HepG2 (cell line): ENCODE results near the gene HEYL. TPM values are rescaled to one million over a fixed set of nuclear protein-coding genes. Genes with fewer than 3 reads are reported as not detected.

Source experiments
- ATAC-seq: fragments of 200-7000 bp; cut with Tn5 transposase; 3 replicates; pipeline ENCODE4 v1.9.1; 2020; ENCODE audit warnings: mild to moderate bottlenecking, moderate library complexity
- BruUV-seq: library from RNA; stranded (reverse); fragments of 400-500 nt; replicated peaks from 2 replicates; lab custom pipeline; 2021; lab: Mats Ljungman, UMichigan
- CTCF ChIA-PET: fragments of 300-600 bp; formaldehyde crosslinking; extraction: SDS; loops from one replicate; lab custom pipeline; 2021; ENCODE audit warnings: low total read pairs, inconsistent platforms, low intra/inter-chr PET ratio; lab: Yijun Ruan, JAX
- POLR2A ChIA-PET: fragments of 350-600 bp; sonication (Branson Sonifier 250); formaldehyde crosslinking; loops from one replicate; lab custom pipeline; 2020; ENCODE audit warnings: antibody characterized with exemption, inconsistent platforms; lab: Yijun Ruan, JAX
- DNase-seq: peaks from one replicate; pipeline ENCODE4 v3.0.0-alpha.2; 2015; ENCODE audit warnings: low spot score
- FAIRE-seq: peaks from 3 replicates; lab custom pipeline; 2011; peaks lifted over from hg19 to GRCh38; lab: Jason Lieb, UNC
- H2AFZ ChIP-seq: one replicate; pipeline ENCODE4 v1.6.1; 2011; ENCODE audit warnings: low read length, inconsistent platforms
- H3K27ac ChIP-seq: fragments of 300-600 bp; 3 replicates; pipeline ENCODE4 v1.8.0; 2011; ENCODE audit warnings: mixed run types, mild to moderate bottlenecking, mixed read lengths, low read length, inconsistent platforms; ENCODE audit not compliant: insufficient read depth; ENCODE audit errors: extremely low read length
- H3K27me3 ChIP-seq, 2 experiments: fragments of 200-600 bp in 1 of 2; 2 replicates in 1 of 2; 3 replicates in 1 of 2; pipeline versions ENCODE4 v1.6.0 to v1.8.0; 2011; ENCODE audit warnings: low read length in 2 of 2, mild to moderate bottlenecking in 2 of 2, moderate library complexity in 2 of 2, inconsistent platforms in 1 of 2; ENCODE audit not compliant: insufficient read depth in 2 of 2, control insufficient read depth in 1 of 2
- H3K36me3 ChIP-seq, 2 experiments: fragments of 200-600 bp in 1 of 2; replicated peaks in 1 of 2; 2 replicates in 1 of 2; 3 replicates in 1 of 2; pipeline versions ENCODE4 v1.5.1 to v1.8.0; 2011; ENCODE audit warnings: low read length in 2 of 2, inconsistent platforms in 1 of 2; ENCODE audit not compliant: insufficient read depth in 2 of 2, control insufficient read depth in 1 of 2
- H3K4me1 ChIP-seq: 2 replicates; pipeline ENCODE4 v1.5.1; 2012; ENCODE audit warnings: low read length, inconsistent platforms; ENCODE audit not compliant: insufficient read depth
- H3K4me2 ChIP-seq: 2 replicates; pipeline ENCODE4 v1.6.0; 2011; ENCODE audit warnings: low read depth, low read length, inconsistent platforms
- H3K4me3 ChIP-seq, 3 experiments: fragments of 200-600 bp in 1 of 3; sonication (generic), shearing (Covaris generic) in 1 of 3; replicated peaks in 1 of 3; 2 replicates each; pipeline ENCODE4 v1.5.1; 2011 to 2016; ENCODE audit warnings: low read length in 3 of 3, inconsistent platforms in 2 of 3, low read depth in 2 of 3, mild to moderate bottlenecking in 2 of 3, control low read depth in 1 of 3, mixed read lengths in 1 of 3; ENCODE audit not compliant: insufficient read depth in 1 of 3
- H3K79me2 ChIP-seq: one replicate; pipeline ENCODE4 v1.6.1; 2011; ENCODE audit warnings: low read length, inconsistent platforms; ENCODE audit not compliant: insufficient read depth
- H3K9ac ChIP-seq: 2 replicates; pipeline ENCODE4 v1.6.0; 2011; ENCODE audit warnings: mild to moderate bottlenecking, low read depth, low read length, inconsistent platforms; ENCODE audit not compliant: insufficient read depth
- H3K9me3 ChIP-seq: 2 replicates; pipeline ENCODE4 v1.5.1; 2012; ENCODE audit warnings: mild to moderate bottlenecking, low read length
- H4K20me1 ChIP-seq: 2 replicates; pipeline ENCODE4 v1.6.0; 2011; ENCODE audit warnings: inconsistent platforms, mild to moderate bottlenecking, low read length, moderate library complexity; ENCODE audit not compliant: insufficient read depth
- AGO2 ChIP-seq: fragments of 200-400 bp; formaldehyde crosslinking; optimal IDR thresholded peaks from 2 replicates; pipeline ENCODE3; 2017; ENCODE audit warnings: mild to moderate bottlenecking, low read depth, low read length, moderate library complexity
- MAFF ChIP-seq: IDR thresholded peaks from 2 replicates; pipeline ENCODE4 v1.6.1; 2011; ENCODE audit warnings: low read depth, low read length, improper control_type of control experiment
- MED13 ChIP-seq: sonication (generic); formaldehyde crosslinking; IDR thresholded peaks from 2 replicates; pipeline ENCODE4 v1.5.0; 2020; ENCODE audit warnings: missing genetic modification reagents
- ZNF616 ChIP-seq: sonication (generic); formaldehyde crosslinking; IDR thresholded peaks from 2 replicates; pipeline ENCODE4 v1.5.0; 2020; ENCODE audit warnings: low read depth, mild to moderate bottlenecking, missing genetic modification reagents
- ZSCAN20 ChIP-seq: sonication (generic); formaldehyde crosslinking; IDR thresholded peaks from 2 replicates; pipeline ENCODE4 v1.4.0; 2020; ENCODE audit warnings: missing genetic modification reagents, mild to moderate bottlenecking, borderline replicate concordance
- WGBS: methylation state at CpG from one replicate; pipeline ENCODE4 v1.1.6; 2017; ENCODE audit warnings: low lambda C conversion rate; 5-methylcytosine and 5-hydroxymethylcytosine counted together
- in situ Hi-C: cut with HindIII; loops from 2 replicates; pipeline ENCODE4 v1.10.0; 2017; ENCODE audit warnings: low pct_unique_long_range_greater_than_20kb; ENCODE audit not compliant: extremely low pct_ligation_motif_present
- intact Hi-C: fragments of 100-400 bp; cut with micrococcal nuclease; formaldehyde crosslinking; loops from one replicate; pipeline ENCODE4 v1.10.0; 2022; ENCODE audit not compliant: unreplicated experiment
- polyA plus RNA-seq, 8 experiments: library from polyadenylated mRNA; depleted of rRNA in 3 of 8; stranded (reverse) in 7 of 8; unstranded in 1 of 8; fragments of >200 nt; fragmentation: Illumina TruSeq in 4 of 8; extraction: Trizol in 4 of 8; gene quantifications; 2 replicates each; pipeline versions ENCODE4 v1.2.1 to v1.2.3, GENCODE V29; 2011 to 2016; ENCODE audit warnings: low read depth in 4 of 8, missing spikeins in 1 of 8, mixed read lengths in 1 of 8; ENCODE audit not compliant: insufficient read depth in 1 of 8
- total RNA-seq, 5 experiments: library from RNA; depleted of rRNA; stranded (reverse); fragments of >200 nt; fragmentation: Illumina TruSeq; extraction: Trizol; gene quantifications; 2 replicates each; pipeline ENCODE4 v1.2.3, GENCODE V29; 2016; ENCODE audit warnings: low read depth in 1 of 5
- TF ChIP-seq, protein P1 (sequence below): sonication (generic); formaldehyde crosslinking; IDR thresholded peaks from 2 replicates; pipeline ENCODE4 v1.8.1; 2023; ENCODE audit warnings: mild to moderate bottlenecking, missing genetic modification reagents
- TF ChIP-seq, protein P2 (sequence below): sonication (generic); formaldehyde crosslinking; IDR thresholded peaks from 2 replicates; pipeline ENCODE4 v1.5.0; 2020; ENCODE audit warnings: missing genetic modification reagents, mild to moderate bottlenecking, borderline replicate concordance
- TF ChIP-seq, protein P3 (sequence below): sonication (generic); formaldehyde crosslinking; IDR thresholded peaks from 2 replicates; pipeline ENCODE4 v1.9.0; 2021; ENCODE audit warnings: missing genetic modification reagents, borderline replicate concordance

Gene HEYL
- total and polyA plus RNA-seq, 2 of the 13 experiments (the other 11 are each of a cell fraction or from before 2014, with no cell fraction given), result 0.03 to 0.04 TPM

GRCh38 chr1:39679821-39680220 lies 40.4 kb upstream of the HEYL start:
- Histone ChIP-seq H3K9me3 (no peaks in the 10 kb centered on the region), H4K20me1 (0 out of 2 replicates have a peak, but pooled peaks cover 2% of the 10 kb centered on the region), H3K4me3 (no peak overlapping the region), H3K27ac (no peak overlapping the region), H3K79me2 (no peaks in the 10 kb centered on the region), H3K36me3 (no peaks in the 10 kb centered on the region), H2AFZ (no peak overlapping the region), H3K27me3 (peaks cover 0 to 38% of the 10 kb centered on the region in 2 experiments; a peak in 4 of 5 replicates), H3K9ac (no peak overlapping the region), H3K4me1 (no peaks in the 10 kb centered on the region), H3K4me2 (no peak overlapping the region)
- in situ Hi-C loops (no loop called here), intact Hi-C loops (no loop called here)
- no peak for DNase-seq
- WGBS, result 0% methylated on average over 2 of the region's 2 CpGs
- TF ChIP-seq, protein P1, sequence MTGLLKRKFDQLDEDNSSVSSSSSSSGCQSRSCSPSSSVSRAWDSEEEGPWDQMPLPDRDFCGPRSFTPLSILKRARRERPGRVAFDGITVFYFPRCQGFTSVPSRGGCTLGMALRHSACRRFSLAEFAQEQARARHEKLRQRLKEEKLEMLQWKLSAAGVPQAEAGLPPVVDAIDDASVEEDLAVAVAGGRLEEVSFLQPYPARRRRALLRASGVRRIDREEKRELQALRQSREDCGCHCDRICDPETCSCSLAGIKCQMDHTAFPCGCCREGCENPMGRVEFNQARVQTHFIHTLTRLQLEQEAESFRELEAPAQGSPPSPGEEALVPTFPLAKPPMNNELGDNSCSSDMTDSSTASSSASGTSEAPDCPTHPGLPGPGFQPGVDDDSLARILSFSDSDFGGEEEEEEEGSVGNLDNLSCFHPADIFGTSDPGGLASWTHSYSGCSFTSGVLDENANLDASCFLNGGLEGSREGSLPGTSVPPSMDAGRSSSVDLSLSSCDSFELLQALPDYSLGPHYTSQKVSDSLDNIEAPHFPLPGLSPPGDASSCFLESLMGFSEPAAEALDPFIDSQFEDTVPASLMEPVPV (CRISPR knock-in tag), result no peak
- TF ChIP-seq, protein P2, sequence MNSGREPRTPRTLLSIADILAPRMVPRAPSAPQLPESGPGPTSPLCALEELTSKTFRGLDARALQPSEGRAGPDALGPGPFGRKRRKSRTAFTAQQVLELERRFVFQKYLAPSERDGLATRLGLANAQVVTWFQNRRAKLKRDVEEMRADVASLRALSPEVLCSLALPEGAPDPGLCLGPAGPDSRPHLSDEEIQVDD, result no peak
- TF ChIP-seq AGO2 (no peak), ZNF616 (CRISPR knock-in tag) (no peak), MAFF (no peak), ZSCAN20 (CRISPR knock-in tag) (no peak), MED13 (CRISPR knock-in tag) (no peak)
- TF ChIP-seq, protein P3, sequence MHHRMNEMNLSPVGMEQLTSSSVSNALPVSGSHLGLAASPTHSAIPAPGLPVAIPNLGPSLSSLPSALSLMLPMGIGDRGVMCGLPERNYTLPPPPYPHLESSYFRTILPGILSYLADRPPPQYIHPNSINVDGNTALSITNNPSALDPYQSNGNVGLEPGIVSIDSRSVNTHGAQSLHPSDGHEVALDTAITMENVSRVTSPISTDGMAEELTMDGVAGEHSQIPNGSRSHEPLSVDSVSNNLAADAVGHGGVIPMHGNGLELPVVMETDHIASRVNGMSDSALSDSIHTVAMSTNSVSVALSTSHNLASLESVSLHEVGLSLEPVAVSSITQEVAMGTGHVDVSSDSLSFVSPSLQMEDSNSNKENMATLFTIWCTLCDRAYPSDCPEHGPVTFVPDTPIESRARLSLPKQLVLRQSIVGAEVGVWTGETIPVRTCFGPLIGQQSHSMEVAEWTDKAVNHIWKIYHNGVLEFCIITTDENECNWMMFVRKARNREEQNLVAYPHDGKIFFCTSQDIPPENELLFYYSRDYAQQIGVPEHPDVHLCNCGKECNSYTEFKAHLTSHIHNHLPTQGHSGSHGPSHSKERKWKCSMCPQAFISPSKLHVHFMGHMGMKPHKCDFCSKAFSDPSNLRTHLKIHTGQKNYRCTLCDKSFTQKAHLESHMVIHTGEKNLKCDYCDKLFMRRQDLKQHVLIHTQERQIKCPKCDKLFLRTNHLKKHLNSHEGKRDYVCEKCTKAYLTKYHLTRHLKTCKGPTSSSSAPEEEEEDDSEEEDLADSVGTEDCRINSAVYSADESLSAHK, result no peak
- ChIA-PET POLR2A (no interaction called here), CTCF (no interaction called here)
- no peak for FAIRE-seq
- no peak for ATAC-seq
- no TSS peak for BruUV-seq
